Endothelial cell (in vitro differentiated cells): Measurements from ENCODE around the gene FHIP2A. TPM values are rescaled to one million over a fixed set of nuclear protein-coding genes. Genes with fewer than 3 reads are reported as not detected.
"Not testable (repeated sequence)": the region's sequence is repeated elsewhere in the genome, so short reads cannot be mapped to it uniquely, and the experiment has no call there.

Experiments
- DNase-seq: peaks from one replicate; pipeline ENCODE4 v3.0.0; 2021; ENCODE audit warnings: low spot score
- H3K27ac Mint-ChIP-seq: one replicate; pipeline ENCODE4 v1.8.0; 2021; ENCODE audit warnings: mixed read lengths, inconsistent platforms; ENCODE audit not compliant: unreplicated experiment
- H3K27me3 Mint-ChIP-seq: one replicate; pipeline ENCODE4 v1.8.0; 2021; ENCODE audit warnings: mild to moderate bottlenecking, moderate library complexity, mixed read lengths, inconsistent platforms; ENCODE audit not compliant: unreplicated experiment
- H3K36me3 Mint-ChIP-seq: one replicate; pipeline ENCODE4 v1.8.0; 2021; ENCODE audit warnings: mild to moderate bottlenecking, low read depth, mixed read lengths, inconsistent platforms; ENCODE audit not compliant: unreplicated experiment
- H3K4me1 Mint-ChIP-seq: one replicate; pipeline ENCODE4 v1.8.0; 2021; ENCODE audit warnings: mild to moderate bottlenecking, mixed read lengths, inconsistent platforms; ENCODE audit not compliant: unreplicated experiment
- H3K4me3 Mint-ChIP-seq: one replicate; pipeline ENCODE4 v1.8.0; 2021; ENCODE audit warnings: mild to moderate bottlenecking, mixed read lengths, inconsistent platforms; ENCODE audit not compliant: unreplicated experiment
- H3K9me3 Mint-ChIP-seq: one replicate; pipeline ENCODE4 v1.8.0; 2021; ENCODE audit warnings: mixed read lengths, inconsistent platforms; ENCODE audit not compliant: unreplicated experiment
- CTCF ChIP-seq: fragments of 200-600 bp; sonication (generic); IDR thresholded peaks from one replicate; pipeline ENCODE4 v1.5.0; 2021; ENCODE audit warnings: antibody characterized with exemption; ENCODE audit not compliant: unreplicated experiment
- long read RNA-seq: library from polyadenylated mRNA; unstranded; transcript quantifications from one replicate; pipeline ENCODE4 v2.0.0, GENCODE V29; 2020; ENCODE audit not compliant: unreplicated experiment
- total RNA-seq: library from RNA; stranded (reverse); fragmentation: NEBNext Ultra II Directional; extraction: Animal tissue kit (Norgen Biotek cat#: 25700); gene quantifications from one replicate; pipeline ENCODE4 v1.2.1, GENCODE V29; 2021; ENCODE audit not compliant: unreplicated experiment

FHIP2A gene
- total RNA-seq = 50.1 TPM
- long read RNA-seq, full-length matches to known transcripts = 5 of 5 reads
- long read RNA-seq, partial matches to known transcripts = 0 of 5 reads
- long read RNA-seq, other reads (novel, unspliced or antisense) = 0 of 5 reads

- Mint-ChIP-seq H3K27ac (peak within 1 kb of the TSS; percentile 99), H3K36me3 (peaks cover 30% of the 10 kb centered on the region), H3K9me3 (no peaks in the 10 kb centered on the region), H3K4me1 (peaks cover 60% of the 10 kb centered on the region), H3K27me3 (peaks cover 9% of the 10 kb centered on the region), H3K4me3 (peak within 1 kb of the TSS; percentile 97)
- peak; percentile 94 for DNase-seq
- peak; percentile 66 for TF ChIP-seq CTCF
These were observed at the start of gene FHIP2A for GRCh38 chr10:114821293-114821914. FHIP2A (plus strand) TSS chr10:114821780; CDS start chr10:114822079, 299 bp downstream.

GRCh38 chr10:114772496-114773196 is 48.9 kb upstream of the FHIP2A start:
- no peak for TF ChIP-seq CTCF
- no peaks in the 10 kb centered on the region for H3K9me3 Mint-ChIP-seq

GRCh38 chr10:114773197-114773532 is 48.4 kb upstream of the FHIP2A start:
- Mint-ChIP-seq H3K4me3 (no peak overlapping the region), H3K36me3 (no peaks in the 10 kb centered on the region), H3K27me3 (peaks cover 5% of the 10 kb centered on the region), H3K9me3 (no peaks in the 10 kb centered on the region), H3K27ac (no peak overlapping the region), H3K4me1 (no peaks in the 10 kb centered on the region)
- DNase-seq = no peak
- TF ChIP-seq CTCF = no peak

More at GRCh38 chr10:114772496-114773196, 48.9 kb upstream of the FHIP2A start:
- no peaks in the 10 kb centered on the region for H3K36me3 Mint-ChIP-seq
- H3K4me1 Mint-ChIP-seq = no peaks in the 10 kb centered on the region
- no peak for DNase-seq
- H3K27me3 Mint-ChIP-seq = peaks cover 5% of the 10 kb centered on the region
- H3K27ac Mint-ChIP-seq = no peak overlapping the region
- H3K4me3 Mint-ChIP-seq = no peak overlapping the region

GRCh38 chr10:114775082-114775481 is 46.5 kb upstream of the FHIP2A start:
- DNase-seq, H3K27me3 Mint-ChIP-seq, H3K9me3 Mint-ChIP-seq, H3K36me3 Mint-ChIP-seq, H3K4me1 Mint-ChIP-seq, H3K4me3 Mint-ChIP-seq, H3K27ac Mint-ChIP-seq: not testable (repeated sequence)

GRCh38 chr10:114777415-114777814 is 44.2 kb upstream of the FHIP2A start:
- no peak for TF ChIP-seq CTCF
- H3K27me3 Mint-ChIP-seq = peaks cover 2% of the 10 kb centered on the region
- H3K4me1 Mint-ChIP-seq = peaks cover 15% of the 10 kb centered on the region
- H3K36me3 Mint-ChIP-seq = no peaks in the 10 kb centered on the region
- no peaks in the 10 kb centered on the region for H3K9me3 Mint-ChIP-seq
- DNase-seq = no peak
- no peak overlapping the region for H3K4me3 Mint-ChIP-seq
- no peak overlapping the region for H3K27ac Mint-ChIP-seq
